Measurements from ENCODE around the gene UBTF.
A peak's percentile ranks its signal among the peaks of the same experiment; 100 is the strongest.

The UBTF gene

GRCh38 chr17:44164476-44164875 is 55.0 kb downstream of the UBTF start:
- no peak for DNase-seq

- DNase-seq, result peak; percentile 90
These were observed 59.8 kb downstream of the UBTF start for GRCh38 chr17:44159519-44160210.

GRCh38 chr17:44155488-44155887 is 64.0 kb downstream of the UBTF start:
- no peak for DNase-seq

Measured in hematopoietic multipotent progenitor cell treated with erythropoietin and hydrocortisone succinate and interleukin-3 and kit ligand, for 8 days (in vitro differentiated cells).